DMS153 treated with DMSO at 0.1 percent for 48 hours (cell line): ENCODE results near the gene SBNO2.
"Not testable (repeated sequence)": the region's sequence is repeated elsewhere in the genome, so short reads cannot be mapped to it uniquely, and the experiment has no call there.

Experiments
- DNase-seq: peaks from one replicate; lab custom pipeline; 2025; ENCODE audit not compliant: unreplicated experiment; lab: John Stamatoyannopoulos, UW

SBNO2 gene

GRCh38 chr19:1173845-1174809 lies at the start of gene SBNO2:
Gene SBNO2 (minus strand): TSS chr19:1174268. CDS start chr19:1154276, 19,992 bp downstream.
- DNase-seq = peak; percentile 3

GRCh38 chr19:1223018-1223855 lies 49.2 kb upstream of the SBNO2 start:
- DNase-seq = no peak

- DNase-seq = no peak
Observed at GRCh38 chr19:1222394-1222793, 48.3 kb upstream of the SBNO2 start.

- DNase-seq = no peak
Observed at GRCh38 chr19:1221904-1222255, 47.8 kb upstream of the SBNO2 start.

GRCh38 chr19:1220976-1221903 lies 47.2 kb upstream of the SBNO2 start:
- no peak for DNase-seq

GRCh38 chr19:1220477-1220930 lies 46.4 kb upstream of the SBNO2 start:
- no peak for DNase-seq

- DNase-seq = no peak
Observed at GRCh38 chr19:1219786-1220476, 45.9 kb upstream of the SBNO2 start.

- DNase-seq = no peak
Observed at GRCh38 chr19:1218751-1219567, 44.9 kb upstream of the SBNO2 start.

GRCh38 chr19:1217366-1217765 lies 43.3 kb upstream of the SBNO2 start:
- no peak for DNase-seq

GRCh38 chr19:1216756-1217155 lies 42.7 kb upstream of the SBNO2 start:
- no peak for DNase-seq

- DNase-seq = no peak
Observed at GRCh38 chr19:1214862-1215731, 41.0 kb upstream of the SBNO2 start.

GRCh38 chr19:1214299-1214861 lies 40.3 kb upstream of the SBNO2 start:
- no peak for DNase-seq

GRCh38 chr19:1213391-1214286 lies 39.6 kb upstream of the SBNO2 start:
- peak; percentile 32 for DNase-seq

GRCh38 chr19:1211494-1212234 lies 37.6 kb upstream of the SBNO2 start:
- DNase-seq = no peak

- DNase-seq = no peak
Observed at GRCh38 chr19:1210227-1210538, 36.1 kb upstream of the SBNO2 start.

GRCh38 chr19:1208830-1209229 lies 34.8 kb upstream of the SBNO2 start:
- not testable (repeated sequence) for DNase-seq
